ENCODE data around the gene EPHA2.

DNA sequence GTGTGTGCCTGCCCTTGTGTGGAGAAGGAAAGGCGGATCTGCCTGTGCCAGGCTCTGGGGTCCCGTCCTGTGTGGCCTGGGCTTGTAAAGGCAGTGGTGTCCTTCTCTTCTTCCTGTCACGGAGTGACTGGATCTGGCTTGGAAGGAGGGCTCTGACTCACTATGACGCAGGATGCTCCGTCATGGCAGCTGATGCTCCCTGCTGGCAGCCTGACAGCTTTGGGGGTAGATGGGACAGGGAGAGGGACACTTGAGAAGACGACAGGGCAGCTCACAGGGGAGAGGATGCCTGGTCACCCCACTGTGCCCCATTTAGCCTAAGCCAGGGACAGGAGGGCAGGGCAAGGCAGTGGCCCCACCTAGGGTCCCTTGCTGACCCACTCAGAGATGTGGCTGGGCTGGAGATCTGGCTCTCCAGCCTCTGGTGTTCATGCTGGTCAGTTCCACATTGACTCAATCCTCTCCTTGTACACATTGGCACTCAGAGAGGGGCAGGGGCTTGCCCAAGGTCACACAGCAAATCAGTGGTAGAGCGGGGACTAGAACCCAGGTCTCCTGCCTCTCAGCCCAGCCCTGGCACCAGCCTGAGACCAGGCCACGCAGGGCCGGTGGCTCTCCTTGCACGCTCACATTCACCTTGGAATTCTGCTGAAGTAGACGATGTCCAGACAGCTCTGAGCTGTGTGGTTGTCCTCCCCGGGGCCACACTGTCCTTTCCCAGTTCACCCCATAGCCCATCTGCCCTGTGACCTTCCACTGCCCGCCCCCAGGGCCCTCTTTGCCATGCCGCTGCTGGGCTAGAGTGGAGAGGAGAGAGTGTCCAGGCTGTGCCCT is 79.6 kb downstream of the EPHA2 start:
- TF ChIP-seq POLR2A (IDR thresholded peaks at IDR 0.05), result no peak
- TF ChIP-seq, protein P1, sequence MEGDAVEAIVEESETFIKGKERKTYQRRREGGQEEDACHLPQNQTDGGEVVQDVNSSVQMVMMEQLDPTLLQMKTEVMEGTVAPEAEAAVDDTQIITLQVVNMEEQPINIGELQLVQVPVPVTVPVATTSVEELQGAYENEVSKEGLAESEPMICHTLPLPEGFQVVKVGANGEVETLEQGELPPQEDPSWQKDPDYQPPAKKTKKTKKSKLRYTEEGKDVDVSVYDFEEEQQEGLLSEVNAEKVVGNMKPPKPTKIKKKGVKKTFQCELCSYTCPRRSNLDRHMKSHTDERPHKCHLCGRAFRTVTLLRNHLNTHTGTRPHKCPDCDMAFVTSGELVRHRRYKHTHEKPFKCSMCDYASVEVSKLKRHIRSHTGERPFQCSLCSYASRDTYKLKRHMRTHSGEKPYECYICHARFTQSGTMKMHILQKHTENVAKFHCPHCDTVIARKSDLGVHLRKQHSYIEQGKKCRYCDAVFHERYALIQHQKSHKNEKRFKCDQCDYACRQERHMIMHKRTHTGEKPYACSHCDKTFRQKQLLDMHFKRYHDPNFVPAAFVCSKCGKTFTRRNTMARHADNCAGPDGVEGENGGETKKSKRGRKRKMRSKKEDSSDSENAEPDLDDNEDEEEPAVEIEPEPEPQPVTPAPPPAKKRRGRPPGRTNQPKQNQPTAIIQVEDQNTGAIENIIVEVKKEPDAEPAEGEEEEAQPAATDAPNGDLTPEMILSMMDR (IDR thresholded peaks at IDR 0.05), result no peak
